Measurements from ENCODE around the gene TTLL11.

Gene TTLL11

GRCh38 chr9:121827251-121827967 lies 265.7 kb downstream of the TTLL11 start:
- no peak overlapping the region for H3K4me3 ChIP-seq (ENCODE audit: low read depth, low read length)
- no peak for DNase-seq
- no peak overlapping the region for H3K27ac ChIP-seq
- H3K27me3 ChIP-seq (replicated peaks) = no peaks in the 10 kb centered on the region
- in situ Hi-C loops (cut with HindIII; ENCODE audit: low pct_ligation_motif_present, low sequenced_read_pairs) = no loop called here
- no peak for TF ChIP-seq CTCF (IDR thresholded peaks at IDR 0.05; ENCODE audit: low read depth, low read length, missing control alignments)
- H3K36me3 ChIP-seq (replicated peaks) = no peaks in the 10 kb centered on the region

GRCh38 chr9:121826711-121827110 lies 266.4 kb downstream of the TTLL11 start:
- TF ChIP-seq CTCF (IDR thresholded peaks at IDR 0.05; ENCODE audit: low read depth, low read length, missing control alignments) = no peak
- no peaks in the 10 kb centered on the region for H3K27me3 ChIP-seq (replicated peaks)
- H3K4me3 ChIP-seq (ENCODE audit: low read depth, low read length) = no peak overlapping the region
- no peaks in the 10 kb centered on the region for H3K36me3 ChIP-seq (replicated peaks)
- H3K27ac ChIP-seq = no peak overlapping the region
- in situ Hi-C loops (cut with HindIII; ENCODE audit: low pct_ligation_motif_present, low sequenced_read_pairs) = no loop called here
- DNase-seq = no peak

GRCh38 chr9:121825031-121825691 lies 267.9 kb downstream of the TTLL11 start:
- no peak overlapping the region for H3K27ac ChIP-seq
- no peaks in the 10 kb centered on the region for H3K36me3 ChIP-seq (replicated peaks)
- no peak for DNase-seq
- H3K27me3 ChIP-seq (replicated peaks) = no peaks in the 10 kb centered on the region
- H3K4me3 ChIP-seq (ENCODE audit: low read depth, low read length) = no peak overlapping the region
- in situ Hi-C loops (cut with HindIII; ENCODE audit: low pct_ligation_motif_present, low sequenced_read_pairs) = no loop called here
- TF ChIP-seq CTCF (IDR thresholded peaks at IDR 0.05; ENCODE audit: low read depth, low read length, missing control alignments) = no peak

GRCh38 chr9:121824651-121825030 lies 268.5 kb downstream of the TTLL11 start:
- Histone ChIP-seq H3K36me3 (replicated peaks) (no peaks in the 10 kb centered on the region), H3K27ac (no peak overlapping the region), H3K27me3 (replicated peaks) (no peaks in the 10 kb centered on the region), H3K4me3 (ENCODE audit: low read depth, low read length) (no peak overlapping the region)
- no peak for TF ChIP-seq CTCF (IDR thresholded peaks at IDR 0.05; ENCODE audit: low read depth, low read length, missing control alignments)
- in situ Hi-C loops (cut with HindIII; ENCODE audit: low pct_ligation_motif_present, low sequenced_read_pairs) = no loop called here
- DNase-seq = no peak

GRCh38 chr9:121823451-121824169 lies 269.5 kb downstream of the TTLL11 start:
- Histone ChIP-seq H3K27me3 (replicated peaks) (no peaks in the 10 kb centered on the region), H3K27ac (no peak overlapping the region), H3K4me3 (ENCODE audit: low read depth, low read length) (no peak overlapping the region), H3K36me3 (replicated peaks) (no peaks in the 10 kb centered on the region)
- no peak for DNase-seq
- TF ChIP-seq CTCF (IDR thresholded peaks at IDR 0.05; ENCODE audit: low read depth, low read length, missing control alignments) = no peak
- in situ Hi-C loops (cut with HindIII; ENCODE audit: low pct_ligation_motif_present, low sequenced_read_pairs) = no loop called here
